GM18868 (cell line): ENCODE data around the gene MIER3.
"Not testable (repeated sequence)": the region's sequence is repeated elsewhere in the genome, so short reads cannot be mapped to it uniquely, and the experiment has no call there.

Source experiments
- ATAC-seq: cut with Tn5 transposase; IDR thresholded peaks from one replicate; pipeline ENCODE4 v1.9.1; 2021; ENCODE audit warnings: mild to moderate bottlenecking, moderate library complexity; ENCODE audit not compliant: unreplicated experiment

Gene MIER3

GRCh38 chr5:56951946-56952691, at the start of gene MIER3:
Gene MIER3 (minus strand): TSS chr5:56952123. CDS start chr5:56952102, 21 bp downstream.
- ATAC-seq = peak; percentile 93

GRCh38 chr5:56995596-56995995, 43.7 kb upstream of the MIER3 start:
- no peak for ATAC-seq

GRCh38 chr5:56993241-56993640, 41.3 kb upstream of the MIER3 start:
- no peak for ATAC-seq

- ATAC-seq = no peak
These were observed 37.8 kb upstream of the MIER3 start for GRCh38 chr5:56989676-56990075.

GRCh38 chr5:56988490-56988889, 36.6 kb upstream of the MIER3 start:
- no peak for ATAC-seq

GRCh38 chr5:56987171-56987570, 35.2 kb upstream of the MIER3 start:
- no peak for ATAC-seq

GRCh38 chr5:56986626-56986947, 34.7 kb upstream of the MIER3 start:
- peak; percentile 62 for ATAC-seq

GRCh38 chr5:56985936-56986625, 34.2 kb upstream of the MIER3 start:
- peak; percentile 59 for ATAC-seq

- no peak for ATAC-seq
These were observed 32.5 kb upstream of the MIER3 start for GRCh38 chr5:56984445-56984844.

GRCh38 chr5:56983593-56984361, 31.9 kb upstream of the MIER3 start:
- ATAC-seq = no peak

- no peak for ATAC-seq
These were observed 29.8 kb upstream of the MIER3 start for GRCh38 chr5:56981548-56982315.

GRCh38 chr5:56979968-56980367, 28.0 kb upstream of the MIER3 start:
- ATAC-seq = no peak

GRCh38 chr5:56979526-56979925, 27.6 kb upstream of the MIER3 start:
- ATAC-seq = not testable (repeated sequence)

GRCh38 chr5:56977822-56978221, 25.9 kb upstream of the MIER3 start:
- no peak for ATAC-seq

- ATAC-seq = no peak
These were observed 25.1 kb upstream of the MIER3 start for GRCh38 chr5:56977021-56977420.

- ATAC-seq = no peak
These were observed 22.3 kb upstream of the MIER3 start for GRCh38 chr5:56974241-56974640.

GRCh38 chr5:56973473-56973872, 21.6 kb upstream of the MIER3 start:
- no peak for ATAC-seq

- ATAC-seq = no peak
These were observed 19.4 kb upstream of the MIER3 start for GRCh38 chr5:56971275-56971674.

- ATAC-seq = no peak
These were observed 12.2 kb upstream of the MIER3 start for GRCh38 chr5:56964173-56964572.

GRCh38 chr5:56963246-56963645, 11.3 kb upstream of the MIER3 start:
- ATAC-seq = no peak

GRCh38 chr5:56962286-56962685, 10.4 kb upstream of the MIER3 start:
- no peak for ATAC-seq
